Thyroid gland (tissue), 4 donors: ENCODE results near the gene SUPT7L.

Experiments used
- CTCF ChIP-seq, 6 experiments: fragments of 200-600 bp in 3 of 6; fragments of 450-650 bp in 3 of 6; sonication (generic) in 3 of 6; IDR thresholded peaks; one replicate each; pipeline ENCODE4 v1.5.1; 2016 to 2019; ENCODE audit warnings: antibody characterized with exemption in 6 of 6, mild to moderate bottlenecking in 2 of 6, inconsistent platforms in 1 of 6, moderate library complexity in 1 of 6
- POLR2A ChIP-seq, 2 donors: fragments of 450-650 bp; IDR thresholded peaks; one replicate each; pipeline ENCODE4 v1.6.1; 2017; ENCODE audit warnings: antibody characterized with exemption in 2 of 2, mild to moderate bottlenecking in 2 of 2, moderate library complexity in 1 of 2

- TF ChIP-seq CTCF (IDR thresholded peaks at IDR 0.05) (no peak), POLR2A (IDR thresholded peaks at IDR 0.05) (no peak)
Observed at GRCh38 chr2:27634291-27634690, 29.1 kb downstream of the SUPT7L start.
